ENCODE results near the gene ZNF628.

GRCh38 chr19:55463583-55464031, 12.8 kb upstream of the ZNF628 start:
- no peak for TF ChIP-seq CTCF (conservative IDR thresholded peaks at IDR 0.05; ENCODE audit: low read depth, low read length)
- no peak for TF ChIP-seq POLR2A (IDR thresholded peaks at IDR 0.05; ENCODE audit: low read depth, low read length)
- TF ChIP-seq RFX5 (IDR thresholded peaks at IDR 0.05; ENCODE audit: low read depth, low read length): no peak
- TF ChIP-seq USF2 (IDR thresholded peaks at IDR 0.05; ENCODE audit: low read depth, low read length): no peak
- no peak for TF ChIP-seq MAZ (IDR thresholded peaks at IDR 0.05; ENCODE audit: borderline replicate concordance, low read depth, low read length)
- TF ChIP-seq NFE2L2 (IDR thresholded peaks at IDR 0.05; ENCODE audit: low read depth, low read length): no peak
- no peak for TF ChIP-seq RCOR1 (IDR thresholded peaks at IDR 0.05; ENCODE audit: insufficient replicate concordance, low read length)
- no peak for TF ChIP-seq RAD21 (IDR thresholded peaks at IDR 0.05; ENCODE audit: low read length)
- TF ChIP-seq FOS (IDR thresholded peaks at IDR 0.05; ENCODE audit: low read depth, low read length): no peak
- no peak for TF ChIP-seq MXI1 (IDR thresholded peaks at IDR 0.05; ENCODE audit: borderline replicate concordance, low read depth, low read length)
- no peak for TF ChIP-seq CEBPB (IDR thresholded peaks at IDR 0.05; ENCODE audit: low read depth, low read length)
- TF ChIP-seq MAFK (IDR thresholded peaks at IDR 0.05; ENCODE audit: low read depth, low read length): no peak
- no peak for TF ChIP-seq SMC3 (IDR thresholded peaks at IDR 0.05; ENCODE audit: low read depth, low read length)
- TF ChIP-seq ELK1 (IDR thresholded peaks at IDR 0.05; ENCODE audit: borderline replicate concordance, low read depth, low read length): no peak
